KG1 (cell line): Measurements from ENCODE around the gene TRIM67.
A peak's percentile ranks its signal among the peaks of the same experiment; 100 is the strongest.

Source experiments
- DNase-seq: peaks from one replicate; lab custom pipeline; 2025; lab: John Stamatoyannopoulos, UW

TRIM67 gene

GRCh38 chr1:231233735-231234417 lies 72.0 kb downstream of the TRIM67 start:
- no peak for DNase-seq

DNA sequence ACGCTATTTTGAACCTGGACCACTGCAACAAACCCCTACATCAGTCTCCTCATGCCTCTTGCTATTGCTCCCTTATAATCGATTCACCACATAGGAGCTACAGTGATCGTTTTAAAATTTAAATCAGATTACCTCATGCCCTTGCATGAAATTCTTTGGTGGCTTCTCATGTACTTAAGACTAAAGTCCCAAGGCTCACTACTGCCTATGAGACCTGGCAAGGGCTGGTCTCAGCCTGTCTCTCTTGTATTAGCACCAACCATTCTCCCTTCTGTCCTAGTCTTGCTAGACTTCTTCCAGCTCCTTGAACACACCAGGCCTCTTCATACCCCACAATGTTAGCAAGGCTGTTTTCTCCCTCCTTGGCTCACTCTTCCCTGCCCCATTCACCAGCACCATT lies 72.6 kb downstream of the TRIM67 start:
- DNase-seq, result no peak

GRCh38 chr1:231235526-231236207 lies 73.8 kb downstream of the TRIM67 start:
- DNase-seq, result no peak

GRCh38 chr1:231236208-231236591 lies 74.3 kb downstream of the TRIM67 start:
- no peak for DNase-seq

GRCh38 chr1:231236938-231237337 lies 75.1 kb downstream of the TRIM67 start:
- DNase-seq, result no peak

- DNase-seq, result no peak
Observed at GRCh38 chr1:231238298-231238697, 76.4 kb downstream of the TRIM67 start.

DNA sequence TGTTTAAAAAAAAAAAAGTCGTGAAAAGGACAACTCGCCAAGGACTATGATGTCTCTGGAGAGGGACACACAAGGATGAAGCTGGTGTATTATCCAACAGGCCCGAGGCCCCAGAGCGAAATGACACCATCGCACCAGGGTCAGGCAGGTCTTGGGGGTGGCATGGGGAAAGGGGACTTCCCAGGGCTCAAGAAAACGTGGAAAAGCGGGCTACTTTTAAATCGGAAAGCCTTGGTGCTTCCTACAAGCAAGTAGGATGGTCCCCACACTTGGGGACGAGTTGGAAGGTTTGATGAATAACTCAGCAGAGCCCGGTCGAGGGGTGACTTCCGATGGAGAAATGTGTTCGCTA lies 78.6 kb downstream of the TRIM67 start:
- DNase-seq, result no peak

DNA sequence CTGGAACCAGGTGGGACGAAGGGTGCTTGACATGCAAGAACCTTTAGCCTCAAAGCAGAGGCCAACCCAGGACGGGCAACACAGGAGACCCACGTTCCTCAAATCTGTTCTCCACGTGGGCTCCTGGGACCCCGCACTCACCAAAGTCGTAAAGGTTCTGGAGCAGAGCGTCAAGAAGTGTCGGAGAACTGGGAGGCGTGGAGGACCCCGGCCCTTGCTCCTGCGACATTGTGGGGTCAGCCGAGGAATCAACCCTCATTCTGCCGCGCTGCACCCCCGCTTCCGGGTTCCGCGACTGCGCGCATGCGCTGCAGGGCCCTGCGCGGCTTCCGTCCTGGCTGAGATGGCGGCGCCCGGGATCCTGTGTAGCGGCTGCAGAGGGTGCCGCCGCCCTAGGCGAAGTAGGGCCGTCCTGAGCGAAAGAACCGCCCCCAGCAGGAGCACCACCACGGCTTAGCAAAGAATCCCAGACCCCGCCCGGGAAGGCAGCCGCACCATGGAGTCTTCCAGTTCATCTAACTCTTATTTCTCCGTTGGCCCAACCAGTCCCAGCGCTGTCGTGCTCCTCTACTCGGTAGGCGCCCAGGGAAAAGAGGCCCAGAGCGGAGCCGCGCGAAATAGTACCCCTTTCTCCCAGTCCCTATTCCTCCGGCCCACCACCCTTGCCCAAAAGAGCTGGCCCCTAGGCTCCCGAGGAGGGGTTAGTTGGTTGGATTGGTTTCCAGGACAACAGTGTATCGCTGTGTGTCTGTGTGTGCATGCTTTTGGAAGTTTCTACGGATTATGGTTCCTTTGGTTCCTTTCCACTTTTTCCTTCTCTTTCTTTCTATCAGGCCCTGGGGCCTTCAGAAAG lies 79.3 kb downstream of the TRIM67 start, which contains the start of gene GNPAT:
GNPAT (plus strand) TSS at position 330 of the 853 bp plus-strand sequence; CDS start at position 497, 167 bp downstream.
- peak; percentile 87 for DNase-seq

- no peak for DNase-seq
Observed at GRCh38 chr1:231241750-231242149, 79.9 kb downstream of the TRIM67 start.

GRCh38 chr1:231242516-231243198 lies 80.8 kb downstream of the TRIM67 start:
- no peak for DNase-seq

DNA sequence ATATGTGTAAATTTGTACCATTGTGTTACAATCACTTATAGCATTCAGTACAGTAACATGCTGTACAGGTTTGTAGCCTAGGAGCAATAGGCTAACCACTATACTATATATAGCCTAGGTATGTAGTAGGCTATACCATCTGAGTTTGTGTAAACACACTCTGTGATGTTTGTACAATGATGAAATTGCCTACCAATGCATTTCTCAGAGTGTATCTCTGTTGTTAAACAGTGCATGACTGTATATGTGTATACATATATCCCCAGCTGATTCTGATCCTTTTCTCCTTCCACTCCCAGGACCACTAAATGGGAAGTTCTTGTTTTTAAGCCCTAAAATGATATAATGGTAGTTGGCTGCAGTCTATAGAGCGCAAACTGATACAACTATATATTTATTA lies 86.9 kb downstream of the TRIM67 start:
- no peak for DNase-seq

GRCh38 chr1:231252336-231252735 lies 90.5 kb downstream of the TRIM67 start:
- DNase-seq, result no peak

DNA sequence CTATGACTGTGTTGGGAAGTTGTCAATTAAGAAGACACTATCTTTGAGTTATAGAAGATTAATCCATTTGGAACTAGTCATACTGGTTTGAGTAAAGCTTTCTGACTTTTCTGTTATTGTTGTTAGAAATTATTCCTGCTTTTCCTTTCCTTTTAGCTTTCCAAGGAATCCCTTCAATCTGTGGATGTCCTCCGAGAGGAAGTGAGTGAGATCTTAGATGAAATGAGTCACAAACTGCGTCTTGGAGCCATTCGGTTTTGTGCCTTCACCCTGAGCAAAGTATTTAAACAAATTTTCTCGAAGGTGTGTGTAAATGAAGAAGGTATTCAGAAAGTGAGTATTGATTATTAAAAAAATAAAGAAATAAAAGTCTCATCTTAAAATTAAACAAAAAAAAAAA lies 98.5 kb downstream of the TRIM67 start:
- no peak for DNase-seq

DNA sequence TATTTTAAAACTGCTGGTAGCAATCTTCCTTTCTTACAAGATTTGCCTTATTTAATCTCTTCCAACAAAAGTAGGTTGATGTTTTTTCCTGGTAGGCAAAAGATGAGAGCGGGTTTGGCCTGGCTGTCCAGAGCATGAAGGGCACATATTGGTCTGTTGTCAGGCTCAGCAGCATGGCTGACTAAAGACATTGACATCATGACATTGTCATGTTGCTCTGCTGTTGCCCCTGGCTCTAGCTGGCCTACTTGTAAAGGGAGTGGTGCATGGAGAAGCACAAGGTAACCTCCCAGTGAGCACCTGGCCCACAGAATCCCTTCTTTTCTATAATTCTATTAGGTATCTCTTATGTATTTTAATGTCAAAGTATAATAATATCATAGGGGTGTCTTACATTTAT lies 102.8 kb downstream of the TRIM67 start:
- no peak for DNase-seq

DNA sequence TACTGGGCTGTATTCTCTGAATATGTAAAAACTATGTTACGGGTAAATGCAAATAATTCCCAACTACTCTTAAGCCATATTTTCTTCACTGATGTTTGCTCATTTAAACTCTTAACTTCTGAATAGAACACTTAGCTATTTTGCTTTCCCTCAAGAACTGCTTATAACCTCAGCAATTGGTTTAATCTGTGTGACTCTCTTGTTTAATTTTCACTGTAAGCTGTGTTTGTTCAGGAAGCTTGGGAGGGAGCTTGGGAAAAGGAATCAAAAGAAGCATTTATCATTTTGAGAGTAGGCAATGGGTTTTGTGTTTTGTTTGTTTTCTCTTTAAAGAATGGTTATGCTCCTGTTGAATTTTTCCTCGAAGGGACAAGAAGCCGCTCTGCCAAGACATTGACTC lies 103.5 kb downstream of the TRIM67 start:
- no peak for DNase-seq

GRCh38 chr1:231266811-231267322 lies 105.0 kb downstream of the TRIM67 start:
- no peak for DNase-seq
